Measurements from ENCODE around the gene ACR. TPM values are rescaled to one million over a fixed set of nuclear protein-coding genes. Genes with fewer than 3 reads are reported as not detected.

The ACR gene
- total RNA-seq, 4 donors from 2014 or later: not detected

DNA sequence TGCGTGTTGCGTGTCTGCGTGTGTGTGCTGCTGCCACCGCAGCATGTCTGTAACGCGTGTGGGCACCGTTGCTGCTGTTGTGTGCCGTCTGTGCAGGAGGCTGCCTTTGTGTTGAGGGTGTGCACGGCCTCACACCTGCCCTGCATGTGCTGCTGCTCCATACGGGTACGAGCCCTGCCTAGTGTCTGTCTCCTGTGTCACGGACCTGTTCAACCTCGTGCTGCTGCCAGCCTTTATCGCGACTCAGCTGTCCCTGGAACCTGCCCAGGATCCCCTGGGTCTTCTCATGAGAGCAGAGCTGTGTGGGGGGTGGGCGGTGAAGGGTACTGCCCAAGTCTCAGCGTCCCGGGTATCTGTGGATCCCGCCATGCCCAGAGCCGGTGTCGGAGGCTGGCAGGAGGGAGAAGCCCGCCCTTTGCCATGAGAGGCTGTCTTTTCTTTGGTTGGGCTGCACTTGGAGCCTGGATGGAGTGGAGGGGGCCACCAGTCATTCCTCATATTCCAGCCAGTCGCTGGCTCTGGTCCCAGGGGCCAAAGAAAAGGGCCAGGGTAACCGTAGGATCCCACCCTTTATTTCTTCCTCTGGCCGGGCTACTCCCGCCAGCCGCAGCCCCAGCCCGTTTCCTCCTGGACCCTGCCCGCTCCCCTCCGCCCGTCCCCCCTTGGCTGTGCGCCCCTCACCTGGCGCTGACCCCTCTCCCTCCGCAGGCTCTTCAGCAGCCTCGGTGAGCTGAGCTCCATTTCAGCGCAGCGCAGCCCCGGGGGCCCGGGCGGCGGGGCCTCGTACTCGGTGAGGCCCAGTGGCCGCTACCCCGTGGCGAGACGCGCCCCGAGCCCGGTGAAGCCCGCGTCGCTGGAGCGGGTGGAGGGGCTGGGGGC lies 7.8 kb upstream of the ACR start:
- peak; percentile 60 to 66 for DNase-seq (ENCODE audit: low spot score in 2 of 2)
- Histone ChIP-seq H3K36me3 (no peaks in the 10 kb centered on the region), H3K27me3 (peaks cover 13% of the 10 kb centered on the region), H3K27ac (no peak overlapping the region), H3K4me3 (no peak overlapping the region), H3K9me3 (no peaks in the 10 kb centered on the region), H3K4me1 (peaks cover 18% of the 10 kb centered on the region)
- no peak for TF ChIP-seq POLR2AphosphoS5 (IDR thresholded peaks at IDR 0.05)
- no peak for TF ChIP-seq EP300 (IDR thresholded peaks at IDR 0.05)
- TF ChIP-seq POLR2A (IDR thresholded peaks at IDR 0.05): no peak
- TF ChIP-seq, protein P1, sequence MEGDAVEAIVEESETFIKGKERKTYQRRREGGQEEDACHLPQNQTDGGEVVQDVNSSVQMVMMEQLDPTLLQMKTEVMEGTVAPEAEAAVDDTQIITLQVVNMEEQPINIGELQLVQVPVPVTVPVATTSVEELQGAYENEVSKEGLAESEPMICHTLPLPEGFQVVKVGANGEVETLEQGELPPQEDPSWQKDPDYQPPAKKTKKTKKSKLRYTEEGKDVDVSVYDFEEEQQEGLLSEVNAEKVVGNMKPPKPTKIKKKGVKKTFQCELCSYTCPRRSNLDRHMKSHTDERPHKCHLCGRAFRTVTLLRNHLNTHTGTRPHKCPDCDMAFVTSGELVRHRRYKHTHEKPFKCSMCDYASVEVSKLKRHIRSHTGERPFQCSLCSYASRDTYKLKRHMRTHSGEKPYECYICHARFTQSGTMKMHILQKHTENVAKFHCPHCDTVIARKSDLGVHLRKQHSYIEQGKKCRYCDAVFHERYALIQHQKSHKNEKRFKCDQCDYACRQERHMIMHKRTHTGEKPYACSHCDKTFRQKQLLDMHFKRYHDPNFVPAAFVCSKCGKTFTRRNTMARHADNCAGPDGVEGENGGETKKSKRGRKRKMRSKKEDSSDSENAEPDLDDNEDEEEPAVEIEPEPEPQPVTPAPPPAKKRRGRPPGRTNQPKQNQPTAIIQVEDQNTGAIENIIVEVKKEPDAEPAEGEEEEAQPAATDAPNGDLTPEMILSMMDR (IDR thresholded peaks at IDR 0.05): no peak
- WGBS: 52% methylated on average over 15 of the region's 54 CpGs

DNA sequence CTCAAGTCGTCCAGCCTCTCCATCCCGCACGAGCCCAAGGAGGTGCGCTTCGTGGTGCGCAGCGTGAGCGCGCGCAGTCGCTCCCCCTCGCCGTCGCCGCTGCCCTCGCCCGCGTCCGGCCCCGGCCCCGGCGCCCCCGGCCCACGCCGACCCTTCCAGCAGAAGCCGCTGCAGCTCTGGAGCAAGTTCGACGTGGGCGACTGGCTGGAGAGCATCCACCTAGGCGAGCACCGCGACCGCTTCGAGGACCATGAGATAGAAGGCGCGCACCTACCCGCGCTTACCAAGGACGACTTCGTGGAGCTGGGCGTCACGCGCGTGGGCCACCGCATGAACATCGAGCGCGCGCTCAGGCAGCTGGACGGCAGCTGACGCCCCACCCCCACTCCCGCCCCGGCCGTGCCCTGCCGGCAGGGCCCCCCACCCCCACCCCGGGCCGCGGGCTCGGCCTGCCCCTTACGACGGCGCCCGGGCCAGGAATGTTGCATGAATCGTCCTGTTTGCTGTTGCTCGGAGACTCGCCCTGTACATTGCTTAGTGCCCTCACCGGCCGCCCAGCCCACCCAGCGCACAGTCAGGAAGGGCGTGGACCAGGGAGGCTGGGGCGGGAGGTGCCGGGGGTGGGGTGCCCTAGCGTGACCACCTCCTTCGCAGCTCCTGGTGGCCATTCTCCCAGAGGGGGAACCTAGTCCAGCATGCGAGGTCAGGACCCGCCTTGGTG lies 6.9 kb upstream of the ACR start:
- DNase-seq (ENCODE audit: low spot score in 2 of 2): peak; percentile 65 to 78
- Histone ChIP-seq H3K27me3 (peaks cover 14% of the 10 kb centered on the region), H3K4me3 (peak overlapping the region; percentile 1), H3K4me1 (peaks cover 18% of the 10 kb centered on the region), H3K36me3 (no peaks in the 10 kb centered on the region), H3K27ac (no peak overlapping the region), H3K9me3 (no peaks in the 10 kb centered on the region)
- TF ChIP-seq POLR2AphosphoS5 (IDR thresholded peaks at IDR 0.05): no peak
- TF ChIP-seq, protein P1 (IDR thresholded peaks at IDR 0.05): no peak
- TF ChIP-seq POLR2A (IDR thresholded peaks at IDR 0.05): no peak
- no peak for TF ChIP-seq EP300 (IDR thresholded peaks at IDR 0.05)
- WGBS: 73% methylated on average over 11 of the region's 76 CpGs

DNA sequence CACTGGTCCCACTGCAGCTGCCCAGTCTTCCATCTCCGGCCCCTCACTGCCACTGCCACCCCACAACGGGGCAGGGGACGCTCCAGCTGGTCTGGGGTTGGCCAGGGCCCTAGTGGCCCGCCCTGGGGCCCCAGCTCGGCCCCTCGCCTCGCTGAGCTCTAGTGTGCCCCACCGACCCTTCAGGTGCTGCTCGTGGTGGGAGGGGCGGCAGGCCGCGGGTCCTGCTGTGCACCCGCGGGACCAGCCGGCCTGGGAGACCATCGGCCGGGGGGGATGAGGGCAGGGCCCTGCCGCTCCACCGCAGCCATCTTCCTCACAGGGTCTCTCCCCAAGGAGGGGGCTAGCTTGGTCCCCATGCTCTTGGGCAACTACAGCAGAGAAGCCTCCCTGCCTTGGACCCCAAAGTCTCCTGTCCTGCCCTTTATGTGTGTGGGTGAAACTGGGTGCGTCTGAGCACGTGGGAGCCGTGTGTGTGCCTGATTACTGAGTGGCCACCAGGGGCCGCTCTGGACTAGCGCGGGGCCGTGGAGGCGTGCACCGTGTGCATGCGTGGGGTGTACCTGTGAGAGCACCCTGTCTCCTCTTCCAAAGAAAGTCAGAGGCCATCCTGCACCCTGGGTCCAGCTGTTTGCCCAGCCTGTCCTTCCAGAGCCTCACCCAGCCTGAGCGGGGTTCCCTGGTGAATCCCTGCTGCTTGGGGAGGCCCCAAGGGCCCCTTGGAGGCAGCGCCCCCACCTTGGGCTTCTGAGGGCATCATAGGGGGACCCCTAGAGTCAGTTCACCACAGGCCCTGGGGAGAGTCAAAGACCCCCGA lies 6.0 kb upstream of the ACR start:
- H3K27ac ChIP-seq: no peak overlapping the region
- no peaks in the 10 kb centered on the region for H3K9me3 ChIP-seq
- H3K27me3 ChIP-seq: peaks cover 16% of the 10 kb centered on the region
- H3K36me3 ChIP-seq: no peaks in the 10 kb centered on the region
- no peak for TF ChIP-seq POLR2A (IDR thresholded peaks at IDR 0.05)
- TF ChIP-seq, protein P1 (IDR thresholded peaks at IDR 0.05): peak; percentile 39 to 77
- H3K4me3 ChIP-seq: peak overlapping the region; percentile 1
- DNase-seq (ENCODE audit: low spot score in 2 of 2): peak; percentile 60 to 73
- 63% methylated on average over 8 of the region's 32 CpGs for WGBS
- H3K4me1 ChIP-seq: peaks cover 18% of the 10 kb centered on the region

DNA sequence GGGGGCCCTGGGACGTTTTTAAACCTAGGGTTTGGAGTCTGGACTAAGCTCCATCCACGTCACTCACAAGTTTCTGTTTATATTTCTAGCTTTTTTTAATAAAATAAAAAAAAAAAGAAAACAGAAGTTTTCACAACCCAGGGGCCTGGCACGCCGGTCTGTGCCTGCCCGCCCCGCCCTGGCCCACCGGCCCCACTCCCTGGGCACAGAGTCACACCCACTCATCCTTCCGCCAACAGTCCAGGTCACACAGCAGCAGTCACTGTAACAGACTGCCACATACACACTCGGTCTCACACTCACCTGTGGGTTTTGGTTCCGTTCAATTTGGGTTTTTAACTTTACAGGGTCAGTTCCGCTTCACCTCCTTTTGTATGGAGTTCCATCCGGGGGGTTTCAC lies 5.3 kb upstream of the ACR start:
- WGBS: 57% methylated on average over 12 of the region's 12 CpGs
- H3K4me1 ChIP-seq: peaks cover 18% of the 10 kb centered on the region
- no peak overlapping the region for H3K27ac ChIP-seq
- no peaks in the 10 kb centered on the region for H3K36me3 ChIP-seq
- no peak overlapping the region for H3K4me3 ChIP-seq
- TF ChIP-seq POLR2AphosphoS5 (IDR thresholded peaks at IDR 0.05): no peak
- peaks cover 16% of the 10 kb centered on the region for H3K27me3 ChIP-seq
- DNase-seq (ENCODE audit: low spot score in 2 of 2): peak in 1 of 2 donors; percentile 60
- no peaks in the 10 kb centered on the region for H3K9me3 ChIP-seq

DNA sequence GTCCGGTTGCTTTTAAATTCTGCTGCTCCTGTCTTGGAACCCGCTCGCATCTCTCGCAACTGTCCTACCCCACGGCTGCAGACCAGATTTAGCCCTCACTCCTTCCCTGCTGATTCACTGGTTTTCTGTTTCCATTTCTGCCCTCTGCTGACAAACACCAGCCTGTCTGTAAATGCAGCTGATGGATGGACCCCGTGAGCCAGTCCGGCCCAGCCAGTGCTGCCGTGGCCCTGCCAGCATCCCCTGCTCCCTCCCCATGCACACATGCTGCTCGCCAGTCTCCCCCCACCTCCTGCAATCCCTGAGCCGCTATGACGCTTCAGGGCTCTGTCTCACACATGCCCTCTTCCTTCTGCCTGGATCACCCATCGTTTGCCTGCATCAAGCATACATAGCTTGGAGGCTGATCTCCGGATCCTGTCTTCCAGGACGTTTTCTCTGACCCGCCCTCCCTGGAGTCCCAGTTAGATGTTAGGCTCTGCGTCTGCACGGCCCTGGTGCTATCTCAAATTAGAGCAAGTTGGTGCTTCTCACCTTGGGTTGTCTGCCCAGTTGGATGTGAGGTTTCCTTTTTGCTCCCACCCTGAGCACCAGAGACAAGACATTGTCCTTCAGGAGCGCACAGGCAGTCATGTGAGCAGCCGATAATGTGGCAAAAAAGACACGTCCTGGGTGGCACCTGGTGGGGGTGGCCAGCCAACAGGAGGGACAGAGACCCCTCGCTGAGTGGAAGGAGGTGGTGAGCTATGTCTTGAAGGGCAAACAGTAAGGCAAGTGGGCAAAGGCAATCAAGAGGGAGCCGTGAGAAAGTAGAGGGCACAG lies 4.3 kb upstream of the ACR start:
- H3K36me3 ChIP-seq: no peaks in the 10 kb centered on the region
- no peaks in the 10 kb centered on the region for H3K9me3 ChIP-seq
- peaks cover 16% of the 10 kb centered on the region for H3K27me3 ChIP-seq
- no peak for TF ChIP-seq POLR2A (IDR thresholded peaks at IDR 0.05)
- TF ChIP-seq, protein P1 (IDR thresholded peaks at IDR 0.05): no peak
- no peak for TF ChIP-seq EP300 (IDR thresholded peaks at IDR 0.05)
- no peak for TF ChIP-seq POLR2AphosphoS5 (IDR thresholded peaks at IDR 0.05)
- no peak overlapping the region for H3K27ac ChIP-seq
- H3K4me1 ChIP-seq: peaks cover 18% of the 10 kb centered on the region
- no peak overlapping the region for H3K4me3 ChIP-seq
- DNase-seq (ENCODE audit: low spot score in 2 of 2): peak; percentile 44 to 70
- WGBS: 45% methylated on average over 22 of the region's 22 CpGs
